Gastrocnemius medialis (tissue), 4 donors: ENCODE results near the gene SLC1A3.

ENCODE experiments used
- POLR2A ChIP-seq, 2 donors: fragments of 450-650 bp; IDR thresholded peaks; one replicate each; pipeline ENCODE4 v1.6.1; 2017; ENCODE audit warnings: antibody characterized with exemption in 2 of 2, mild to moderate bottlenecking in 2 of 2, moderate library complexity in 2 of 2
- TF ChIP-seq, protein P1 (sequence below), 5 experiments: fragments of 450-650 bp in 3 of 5; fragments of 200-600 bp in 2 of 5; sonication (generic) in 2 of 5; IDR thresholded peaks in 4 of 5; conservative IDR thresholded peaks in 1 of 5; 1 replicate in 4 of 5; 2 replicates in 1 of 5; pipeline ENCODE4 v1.5.1; 2016 to 2019; ENCODE audit warnings: antibody characterized with exemption in 5 of 5, mild to moderate bottlenecking in 3 of 5, moderate library complexity in 3 of 5

DNA sequence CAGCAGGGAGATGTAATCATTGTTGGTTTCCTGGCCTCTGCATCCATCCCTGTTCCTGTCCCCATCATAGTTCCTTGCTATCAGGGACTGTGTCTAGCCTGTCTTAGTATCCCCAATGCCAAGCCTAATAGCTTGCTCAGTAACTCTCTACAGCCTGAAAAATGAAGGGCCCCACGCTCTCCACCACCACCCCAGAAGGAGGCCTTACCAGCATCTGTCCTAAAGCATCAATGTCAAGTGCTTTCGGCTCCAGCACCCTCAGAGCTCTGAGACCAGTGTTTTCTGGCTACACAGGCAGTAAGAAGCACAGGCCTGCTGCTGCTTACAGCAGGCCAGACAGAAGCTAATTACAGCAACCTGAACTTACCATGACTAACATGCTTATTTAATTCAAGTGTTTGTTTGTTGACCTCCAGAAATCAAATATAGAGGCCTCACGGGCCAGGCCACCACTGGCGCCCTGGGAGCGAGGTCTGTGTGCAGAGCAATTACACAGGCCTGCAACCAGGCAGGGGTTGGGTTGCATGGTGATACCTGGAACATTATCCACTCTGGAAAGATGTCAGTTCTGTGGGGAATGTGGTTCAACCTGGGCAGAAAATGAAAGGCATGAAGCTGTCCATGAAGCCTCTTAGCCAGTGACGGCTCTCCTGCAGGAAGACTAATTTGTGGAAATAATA is 124.3 kb downstream of the SLC1A3 start:
- TF ChIP-seq, protein P1, sequence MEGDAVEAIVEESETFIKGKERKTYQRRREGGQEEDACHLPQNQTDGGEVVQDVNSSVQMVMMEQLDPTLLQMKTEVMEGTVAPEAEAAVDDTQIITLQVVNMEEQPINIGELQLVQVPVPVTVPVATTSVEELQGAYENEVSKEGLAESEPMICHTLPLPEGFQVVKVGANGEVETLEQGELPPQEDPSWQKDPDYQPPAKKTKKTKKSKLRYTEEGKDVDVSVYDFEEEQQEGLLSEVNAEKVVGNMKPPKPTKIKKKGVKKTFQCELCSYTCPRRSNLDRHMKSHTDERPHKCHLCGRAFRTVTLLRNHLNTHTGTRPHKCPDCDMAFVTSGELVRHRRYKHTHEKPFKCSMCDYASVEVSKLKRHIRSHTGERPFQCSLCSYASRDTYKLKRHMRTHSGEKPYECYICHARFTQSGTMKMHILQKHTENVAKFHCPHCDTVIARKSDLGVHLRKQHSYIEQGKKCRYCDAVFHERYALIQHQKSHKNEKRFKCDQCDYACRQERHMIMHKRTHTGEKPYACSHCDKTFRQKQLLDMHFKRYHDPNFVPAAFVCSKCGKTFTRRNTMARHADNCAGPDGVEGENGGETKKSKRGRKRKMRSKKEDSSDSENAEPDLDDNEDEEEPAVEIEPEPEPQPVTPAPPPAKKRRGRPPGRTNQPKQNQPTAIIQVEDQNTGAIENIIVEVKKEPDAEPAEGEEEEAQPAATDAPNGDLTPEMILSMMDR (IDR thresholded peaks at IDR 0.05 in 4 of 5, conservative IDR thresholded peaks at IDR 0.05 in 1 of 5): no peak
- TF ChIP-seq POLR2A (IDR thresholded peaks at IDR 0.05): no peak
